ENCODE measurements around the gene ITPK1.

The ITPK1 gene

GRCh38 chr14:92993302-92993701, 122.4 kb downstream of the ITPK1 start:
- DNase-seq (ENCODE audit: low read depth in 1 of 2, low spot score in 1 of 2): no peak

GRCh38 chr14:92991536-92991935, 124.2 kb downstream of the ITPK1 start:
- DNase-seq (ENCODE audit: low read depth in 1 of 2, low spot score in 1 of 2): no peak

DNA sequence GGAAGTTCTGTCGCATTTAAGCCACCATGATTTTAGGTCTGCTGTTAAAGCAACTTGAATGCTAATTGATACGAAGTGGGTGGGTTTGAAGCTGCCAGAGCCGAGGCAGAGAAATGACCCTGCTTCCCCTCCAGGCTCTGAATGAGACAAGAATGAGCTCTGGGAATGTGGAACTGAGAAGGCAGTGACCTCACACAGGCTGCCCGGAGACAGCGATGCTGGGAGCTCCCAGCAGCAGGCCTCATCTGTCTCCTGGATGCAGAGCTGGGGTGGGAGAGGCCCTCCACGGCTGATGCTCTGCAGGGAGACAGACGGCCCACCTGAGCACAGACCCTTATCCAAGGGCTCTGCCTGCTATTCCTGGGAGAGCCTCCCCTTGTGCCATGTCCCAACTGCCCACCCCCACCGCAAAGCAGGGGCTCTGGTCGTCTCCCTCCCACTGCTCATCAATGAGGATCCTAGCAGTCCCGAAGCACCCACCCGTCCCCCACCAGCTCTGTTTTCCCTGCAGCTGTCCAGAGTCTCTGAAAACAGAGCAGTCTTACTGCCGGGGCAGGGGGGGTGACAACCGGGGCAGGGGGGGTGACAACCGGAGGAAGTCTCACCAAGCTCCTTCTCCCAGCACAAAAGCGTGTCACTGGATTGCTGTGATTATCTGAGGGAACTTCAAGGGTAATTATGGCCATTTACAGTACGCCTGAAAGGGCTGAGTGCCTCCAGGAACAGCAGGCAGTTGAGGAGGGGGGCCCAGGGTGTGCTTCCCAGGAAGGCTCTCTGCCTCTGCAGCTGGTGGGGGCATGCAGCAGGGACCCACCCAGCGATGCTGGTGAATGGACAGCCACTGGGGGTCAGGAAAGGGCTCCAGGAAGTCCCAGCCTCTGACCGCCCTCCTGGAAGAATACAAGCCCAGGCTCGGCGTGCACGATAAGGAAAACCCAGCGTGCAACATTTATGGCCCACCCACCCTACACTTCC, 125.0 kb downstream of the ITPK1 start:
- DNase-seq (ENCODE audit: low read depth in 1 of 2, low spot score in 1 of 2): no peak

DNA sequence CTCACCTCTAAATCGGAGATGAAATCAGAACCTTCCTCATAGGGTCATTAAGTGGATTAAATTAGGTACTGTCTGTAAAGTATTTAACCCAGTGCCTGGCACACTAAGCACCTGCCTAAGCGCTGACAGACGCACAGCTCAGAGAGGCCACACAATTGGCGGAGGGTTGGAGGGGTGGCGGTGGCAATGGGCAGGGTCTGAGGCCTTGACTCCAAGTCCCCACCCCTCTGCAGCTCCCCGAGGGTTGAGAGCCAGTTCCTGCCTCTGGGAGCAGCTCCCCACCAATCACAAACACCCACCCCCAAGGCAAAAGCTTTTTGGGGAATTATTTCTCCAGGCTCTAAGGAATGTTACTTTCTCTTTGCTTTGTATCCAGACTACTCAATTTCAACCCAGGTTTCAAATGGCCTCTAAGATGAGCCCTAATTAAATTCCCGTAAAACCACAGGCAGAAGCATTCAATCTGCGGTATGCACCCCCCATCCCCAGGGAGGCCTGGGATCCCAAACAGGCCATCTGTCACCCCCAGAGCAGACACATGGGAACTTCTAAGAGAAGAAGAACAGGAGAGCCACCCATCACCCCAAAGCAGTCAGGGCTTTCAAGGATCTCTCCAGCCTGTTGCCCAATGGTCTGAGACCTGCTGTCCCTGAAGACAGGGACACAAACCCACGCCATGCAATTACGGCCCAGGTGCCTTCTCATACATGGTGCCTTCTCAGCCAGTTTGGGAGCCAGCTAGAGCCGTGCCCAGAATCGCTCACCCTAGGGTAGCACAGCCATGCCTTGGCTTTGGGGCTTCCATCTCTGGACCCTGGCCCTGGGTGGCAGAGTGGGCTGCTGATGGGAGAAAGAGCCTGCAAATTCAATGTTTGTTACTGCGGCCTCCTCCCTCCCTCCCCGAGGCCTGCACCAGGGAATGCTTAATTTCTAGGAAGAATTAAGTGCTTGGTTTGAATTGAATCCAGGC, 126.7 kb downstream of the ITPK1 start:
- no peak for DNase-seq (ENCODE audit: low read depth in 1 of 2, low spot score in 1 of 2)

- DNase-seq (ENCODE audit: low read depth in 1 of 2, low spot score in 1 of 2): no peak
These were observed 127.8 kb downstream of the ITPK1 start for GRCh38 chr14:92987713-92988510.

- no peak for DNase-seq (ENCODE audit: low read depth in 1 of 2, low spot score in 1 of 2)
These were observed 128.6 kb downstream of the ITPK1 start for GRCh38 chr14:92987148-92987570.

GRCh38 chr14:92986254-92987147, 129.2 kb downstream of the ITPK1 start:
- no peak for DNase-seq (ENCODE audit: low read depth in 1 of 2, low spot score in 1 of 2)

DNA sequence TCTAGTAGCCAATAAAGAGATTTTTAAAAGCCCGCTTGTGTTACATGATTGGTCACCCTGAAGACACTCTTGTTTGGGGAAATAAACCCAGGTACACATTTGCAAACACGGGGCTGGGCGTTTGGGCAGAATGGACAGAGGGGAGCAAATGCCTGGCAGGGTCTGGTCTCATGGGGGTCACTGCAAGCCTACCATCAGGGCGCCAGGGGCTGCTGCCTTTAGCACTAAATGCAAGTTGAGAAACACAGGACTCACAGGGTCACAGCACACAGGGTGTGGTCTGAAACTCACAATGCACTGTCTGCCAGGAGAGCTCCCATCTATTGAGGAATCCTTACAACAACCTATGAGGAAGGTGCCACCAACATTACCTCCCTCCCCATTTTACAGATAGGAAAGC, 130.2 kb downstream of the ITPK1 start:
- no peak for DNase-seq (ENCODE audit: low read depth in 1 of 2, low spot score in 1 of 2)

DNA sequence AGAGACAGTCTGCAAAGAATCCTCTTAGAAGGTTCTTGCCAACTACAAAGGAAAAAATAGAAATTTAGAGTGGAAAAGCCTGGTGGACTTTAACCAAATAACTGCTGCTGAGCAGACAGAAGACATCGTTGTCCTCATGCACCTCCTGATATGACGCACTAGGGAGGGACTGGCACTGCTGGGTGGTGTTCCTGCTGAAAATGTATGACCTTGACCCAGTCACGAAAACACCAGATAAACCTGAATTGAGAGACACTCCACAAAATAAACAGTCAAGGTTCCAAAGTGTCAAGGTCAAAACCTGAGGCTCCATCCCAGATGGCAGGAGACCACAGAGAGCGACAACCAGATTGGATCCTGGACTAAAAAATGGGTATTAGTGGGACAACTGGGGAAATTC, 130.8 kb downstream of the ITPK1 start:
- no peak for DNase-seq (ENCODE audit: low read depth in 1 of 2, low spot score in 1 of 2)

DNA sequence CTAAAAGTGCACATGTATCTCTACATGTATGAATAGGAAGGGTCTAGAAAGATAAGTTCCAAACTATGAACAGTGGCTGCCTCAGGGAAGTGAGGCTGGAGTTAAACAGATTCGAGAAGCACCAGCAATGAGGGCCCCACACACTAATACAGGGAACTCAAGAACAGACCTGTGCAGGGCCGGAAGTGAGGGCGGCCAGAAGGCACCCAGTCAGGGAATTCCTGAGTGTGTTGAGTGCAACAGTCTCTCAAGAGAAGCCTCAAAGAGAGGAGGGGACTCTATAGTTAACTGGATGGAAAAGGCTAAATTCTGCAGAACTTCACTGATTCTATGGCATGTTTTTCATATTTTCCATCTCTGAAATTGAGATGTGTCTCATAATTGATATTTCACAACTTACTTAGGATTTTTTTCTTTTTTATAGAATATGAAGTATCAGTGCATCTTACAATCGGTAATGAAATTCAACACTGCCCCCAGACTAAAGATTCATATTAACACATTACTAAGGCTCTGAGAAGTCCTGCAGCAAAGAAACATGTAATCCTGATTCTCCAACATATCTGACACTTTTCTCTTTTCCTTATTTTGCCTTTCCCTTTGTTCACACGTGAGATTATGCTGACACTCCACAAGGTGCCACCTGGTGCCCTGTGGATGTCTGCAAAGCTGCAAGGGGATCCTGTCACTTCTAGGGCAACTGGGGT, 131.5 kb downstream of the ITPK1 start:
- no peak for DNase-seq (ENCODE audit: low read depth in 1 of 2, low spot score in 1 of 2)

DNA sequence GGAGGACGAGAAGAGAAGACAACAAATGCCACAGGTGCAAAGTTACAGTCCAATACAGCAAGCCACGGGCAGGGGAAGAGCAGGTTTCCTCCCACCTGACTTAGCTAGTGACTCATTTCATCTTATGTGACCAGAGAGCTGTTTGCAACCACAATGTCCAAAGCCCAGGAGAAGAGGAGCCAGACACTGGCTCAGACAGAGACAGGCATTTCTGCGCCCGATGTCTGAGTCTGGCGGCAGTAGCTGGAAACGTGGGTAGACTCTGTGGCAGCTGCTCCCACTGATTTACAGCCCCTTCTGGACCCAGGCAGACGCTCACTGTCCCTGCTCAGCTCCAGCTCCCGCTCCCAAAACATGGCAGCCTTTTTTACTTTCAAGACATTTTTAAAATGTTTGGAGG, 132.8 kb downstream of the ITPK1 start:
- no peak for DNase-seq (ENCODE audit: low read depth in 1 of 2, low spot score in 1 of 2)

DNA sequence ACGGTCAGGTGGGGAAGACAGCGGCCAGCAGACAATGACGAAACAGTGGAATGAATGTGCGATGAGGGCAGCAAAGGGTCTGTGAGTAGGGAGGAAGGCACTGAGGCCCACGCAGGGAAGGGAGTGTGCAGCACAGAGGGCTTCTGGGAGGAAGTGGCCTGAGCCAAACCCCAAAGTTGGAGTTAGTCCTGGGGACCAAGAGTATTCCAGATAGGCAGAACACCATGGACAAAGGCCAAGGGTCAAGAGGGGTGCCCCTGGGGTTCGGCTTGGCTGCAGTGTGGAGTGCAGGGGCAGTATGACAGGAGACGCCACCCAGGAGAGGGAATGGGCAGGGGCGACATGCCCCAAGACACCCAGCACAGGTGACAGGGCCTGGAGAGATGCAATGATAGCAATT, 134.0 kb downstream of the ITPK1 start:
- no peak for DNase-seq (ENCODE audit: low read depth in 1 of 2, low spot score in 1 of 2)

DNA sequence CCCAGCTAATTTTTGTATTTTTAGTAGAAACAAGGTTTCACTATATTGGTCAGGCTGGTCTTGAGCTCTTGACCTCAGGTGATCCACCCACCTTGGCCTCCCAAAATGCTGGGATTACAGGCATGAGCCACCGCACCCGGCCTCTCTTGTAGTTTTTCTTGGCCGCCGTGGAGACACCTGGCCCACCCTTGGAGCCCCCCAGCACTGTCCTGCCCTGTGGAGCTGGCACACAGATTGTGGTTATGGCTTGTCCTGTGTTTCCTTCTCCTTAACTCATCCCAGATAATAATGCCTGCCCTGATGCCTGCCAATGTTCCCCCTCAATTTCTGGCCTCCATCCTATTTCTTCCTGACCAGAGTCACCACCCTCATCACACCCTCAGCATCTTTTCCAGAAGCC, 134.9 kb downstream of the ITPK1 start:
- no peak for DNase-seq (ENCODE audit: low read depth in 1 of 2, low spot score in 1 of 2)

GRCh38 chr14:92978229-92979021, 137.3 kb downstream of the ITPK1 start:
- DNase-seq (ENCODE audit: low read depth in 1 of 2, low spot score in 1 of 2): no peak

- no peak for DNase-seq (ENCODE audit: low read depth in 1 of 2, low spot score in 1 of 2)
These were observed 139.5 kb downstream of the ITPK1 start for GRCh38 chr14:92976268-92976667.

DNA sequence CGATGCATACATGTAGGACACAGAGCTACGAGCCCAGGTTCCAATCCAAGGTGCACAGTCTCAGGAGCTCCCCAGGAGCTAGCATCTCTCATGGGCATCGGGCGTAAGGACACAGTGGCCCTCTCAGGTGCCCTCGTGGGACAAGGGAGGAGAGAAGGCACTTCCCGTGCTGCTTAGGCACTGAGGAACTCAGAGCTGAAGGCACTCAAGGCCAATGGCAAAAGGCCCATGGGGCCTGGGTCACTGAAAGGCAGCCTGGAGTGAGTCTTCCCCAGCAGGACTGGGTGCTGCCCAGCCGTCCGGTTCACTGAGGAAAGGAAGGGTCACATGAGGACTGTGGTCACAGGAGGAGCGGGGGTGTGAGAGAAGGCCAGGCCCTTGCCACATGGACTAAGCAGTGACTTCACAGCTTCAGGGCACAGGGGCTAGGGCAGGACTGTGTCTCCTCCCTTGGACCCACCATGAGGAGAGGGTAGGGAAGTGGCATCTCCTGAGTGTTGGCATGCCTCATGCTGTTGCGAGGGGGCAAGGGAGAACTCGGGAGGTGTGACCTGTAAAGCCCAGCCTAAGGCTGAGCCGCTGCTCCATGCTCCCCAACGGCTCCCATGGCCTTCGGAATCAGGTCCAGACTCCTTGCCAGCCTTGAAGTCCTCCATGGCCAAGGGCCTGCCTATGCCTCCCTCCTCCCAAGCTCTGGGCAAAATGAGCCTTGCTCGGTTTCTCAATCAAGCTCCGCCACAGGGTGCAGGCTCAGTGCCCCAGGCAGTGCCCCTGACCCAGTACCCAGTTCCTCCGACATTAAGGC, 141.0 kb downstream of the ITPK1 start:
- no peak for DNase-seq (ENCODE audit: low read depth in 1 of 2, low spot score in 1 of 2)

DNA sequence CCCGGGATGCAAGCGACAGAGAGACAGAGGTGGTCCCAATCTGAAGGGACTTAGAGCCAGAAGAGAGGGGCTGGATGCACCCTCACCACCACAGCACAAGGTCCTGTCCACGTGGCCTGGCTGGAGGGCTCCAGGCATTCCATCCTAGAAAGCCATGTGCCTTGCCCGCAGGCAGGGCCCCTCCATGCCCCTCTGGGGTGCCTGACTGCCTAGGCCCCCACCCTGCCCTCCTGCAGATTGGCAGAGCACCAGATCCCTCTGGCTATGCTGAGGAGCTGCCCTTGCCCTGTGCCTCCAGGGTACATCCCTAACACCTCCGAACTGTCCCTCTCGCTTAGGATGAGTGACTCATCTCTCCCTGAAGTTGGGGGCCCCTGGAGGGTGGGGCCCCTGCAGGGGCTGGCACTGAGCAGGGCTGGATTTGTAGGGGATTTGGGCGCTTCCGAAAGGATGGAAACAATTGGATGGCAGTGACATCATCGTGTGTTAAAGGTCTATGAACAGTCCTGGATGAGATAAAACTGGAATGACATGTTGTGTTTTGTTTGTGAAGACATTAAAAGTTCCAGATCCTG, 141.8 kb downstream of the ITPK1 start:
- no peak for DNase-seq (ENCODE audit: low read depth in 1 of 2, low spot score in 1 of 2)

Measured in activated CD4-positive, alpha-beta T cell treated with anti-CD3 and anti-CD28 coated beads, Interleukin-2, amount 50 U/mL, for 24 hours (primary cell).